Transverse colon (tissue), 4 donors: ENCODE measurements around the gene GDF2. TPM values are rescaled to one million over a fixed set of nuclear protein-coding genes. Genes with fewer than 3 reads are reported as not detected.

Experiments used
- DNase-seq: peaks from one replicate; pipeline ENCODE4 v3.0.0-alpha.2; 2019
- H3K27ac ChIP-seq, 4 donors: fragments of 200-600 bp; sonication (generic); 2 replicates each; pipeline ENCODE4 v1.5.1; 2016 to 2018; ENCODE audit warnings: inconsistent platforms in 4 of 4
- H3K27me3 ChIP-seq: fragments of 200-600 bp; sonication (generic); 2 replicates; pipeline ENCODE4 v1.5.1; 2017; ENCODE audit warnings: inconsistent platforms
- H3K36me3 ChIP-seq, 4 donors: fragments of 200-600 bp; sonication (generic); 2 replicates each; pipeline ENCODE4 v1.5.1; 2017 to 2019; ENCODE audit warnings: inconsistent platforms in 4 of 4
- H3K4me1 ChIP-seq, 4 donors: fragments of 200-600 bp; sonication (generic); 2 replicates each; pipeline ENCODE4 v1.5.1; 2017 to 2020; ENCODE audit warnings: inconsistent platforms in 4 of 4
- H3K4me3 ChIP-seq, 4 donors: fragments of 200-600 bp; sonication (generic); 1 replicate in 1 of 4; 2 replicates in 3 of 4; pipeline versions ENCODE4 v1.5.1 to v1.6.1; 2017 to 2019; ENCODE audit warnings: inconsistent platforms in 4 of 4
- H3K9me3 ChIP-seq, 2 donors: fragments of 200-600 bp; sonication (generic); 2 replicates each; pipeline ENCODE4 v1.5.1; 2017 to 2019; ENCODE audit warnings: inconsistent platforms in 2 of 2
- EP300 ChIP-seq: sonication (generic); formaldehyde crosslinking; IDR thresholded peaks from one replicate; pipeline ENCODE4 v1.6.1; 2017; ENCODE audit warnings: antibody characterized with exemption, low read depth
- POLR2A ChIP-seq: fragments of 450-650 bp; IDR thresholded peaks from one replicate; pipeline ENCODE4 v1.6.1; 2016; ENCODE audit warnings: antibody characterized with exemption, mild to moderate bottlenecking, moderate library complexity
- POLR2AphosphoS5 ChIP-seq, 3 donors: sonication (generic); formaldehyde crosslinking; IDR thresholded peaks; one replicate each; pipeline ENCODE4 v1.6.1; 2016; ENCODE audit warnings: antibody characterized with exemption in 3 of 3
- WGBS, 2 donors: methylation state at CpG; one replicate each; pipeline ENCODE4 v1.1.5; 2018; ENCODE audit warnings: low coverage in 1 of 2; 5-methylcytosine and 5-hydroxymethylcytosine counted together
- in situ Hi-C, 4 donors: fragments of 200-750 bp; cut with MboI; loops; one replicate each; pipeline versions ENCODE4 v1.15.0 to v1.15.1; 2017; ENCODE audit warnings: low sequenced_read_pairs in 3 of 4, low pct_ligation_motif_present in 1 of 4, low pct_unique_long_range_greater_than_20kb in 1 of 4
- intact Hi-C: fragments of 100-400 bp; cut with DNase I; formaldehyde crosslinking; loops from one replicate; pipeline ENCODE4 v1.15.1; 2023; ENCODE audit warnings: low total_unique reads
- total RNA-seq, 4 donors: library from RNA; depleted of rRNA; stranded (reverse); fragments of >200 nt; gene quantifications; one replicate each; pipeline ENCODE4 v1.1.0, GENCODE V29; 2016
- TF ChIP-seq, protein P1 (sequence below), 5 experiments: fragments of 200-600 bp in 3 of 5; fragments of 450-650 bp in 2 of 5; sonication (generic) in 3 of 5; IDR thresholded peaks; 1 replicate in 2 of 5; 2 replicates in 3 of 5; pipeline ENCODE4 v1.5.1; 2016 to 2017; ENCODE audit warnings: antibody characterized with exemption in 5 of 5, inconsistent platforms in 3 of 5, mild to moderate bottlenecking in 2 of 5, moderate library complexity in 1 of 5

Gene GDF2
- total RNA-seq, 4 donors from 2014 or later = not detected

DNA sequence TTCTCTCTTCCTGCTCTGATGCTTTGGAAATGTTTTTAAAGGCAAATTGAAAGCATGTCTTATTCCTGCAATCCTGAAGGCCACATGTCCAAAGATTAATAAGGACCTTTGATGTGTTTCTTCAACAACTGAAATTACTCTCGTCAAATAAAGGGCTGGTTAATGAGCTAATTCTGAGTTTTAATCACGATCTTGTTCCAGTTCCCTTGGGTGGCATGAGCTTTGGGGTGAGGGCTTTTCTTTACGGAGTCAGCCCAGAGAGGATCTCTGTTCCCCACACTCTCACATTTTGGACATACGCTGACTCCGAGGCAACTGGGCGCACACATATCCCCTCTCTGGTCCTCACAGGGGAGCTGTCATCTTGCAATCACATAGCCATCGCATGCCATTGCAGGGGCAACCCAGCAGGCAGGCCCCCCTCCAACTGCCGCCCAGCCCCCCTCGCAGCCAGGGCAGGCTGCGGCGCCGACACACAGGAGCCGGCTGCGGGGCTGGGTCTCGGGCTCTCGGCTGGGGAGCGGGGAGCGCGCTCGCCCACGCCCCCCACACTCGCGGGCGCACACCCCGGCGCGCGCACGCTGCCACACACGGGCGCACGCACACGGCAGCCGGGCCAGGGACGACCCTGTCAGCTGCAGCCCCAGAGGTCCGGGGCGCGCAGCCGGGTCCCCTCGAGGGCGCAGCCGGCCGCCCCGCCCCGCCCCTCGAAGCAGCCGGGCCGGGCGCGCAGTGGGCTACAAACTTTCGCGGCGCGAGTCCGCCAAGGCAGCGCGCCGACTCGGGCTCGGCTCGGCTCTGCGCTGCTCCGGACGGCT is 22.4 kb upstream of the GDF2 start, which contains the start of gene GDF10:
Gene GDF10 (plus strand): TSS at position 587 of the 818 bp plus-strand sequence. CDS start 455 bp downstream, outside the sequence.
- Histone ChIP-seq H3K4me3 (peak within 1 kb of the TSS in 3 of 4 donors; percentile 16 to 45 (median 30)), H3K9me3 (no peaks in the 10 kb centered on the region), H3K27me3 (peaks cover 56% of the 10 kb centered on the region), H3K27ac (no peak within 1 kb of the TSS), H3K4me1 (peaks cover 0 to 10% (median 7%) of the 10 kb centered on the region in 4 donors), H3K36me3 (no peaks in the 10 kb centered on the region)
- intact Hi-C loops = no loop called here
- TF ChIP-seq, protein P1, sequence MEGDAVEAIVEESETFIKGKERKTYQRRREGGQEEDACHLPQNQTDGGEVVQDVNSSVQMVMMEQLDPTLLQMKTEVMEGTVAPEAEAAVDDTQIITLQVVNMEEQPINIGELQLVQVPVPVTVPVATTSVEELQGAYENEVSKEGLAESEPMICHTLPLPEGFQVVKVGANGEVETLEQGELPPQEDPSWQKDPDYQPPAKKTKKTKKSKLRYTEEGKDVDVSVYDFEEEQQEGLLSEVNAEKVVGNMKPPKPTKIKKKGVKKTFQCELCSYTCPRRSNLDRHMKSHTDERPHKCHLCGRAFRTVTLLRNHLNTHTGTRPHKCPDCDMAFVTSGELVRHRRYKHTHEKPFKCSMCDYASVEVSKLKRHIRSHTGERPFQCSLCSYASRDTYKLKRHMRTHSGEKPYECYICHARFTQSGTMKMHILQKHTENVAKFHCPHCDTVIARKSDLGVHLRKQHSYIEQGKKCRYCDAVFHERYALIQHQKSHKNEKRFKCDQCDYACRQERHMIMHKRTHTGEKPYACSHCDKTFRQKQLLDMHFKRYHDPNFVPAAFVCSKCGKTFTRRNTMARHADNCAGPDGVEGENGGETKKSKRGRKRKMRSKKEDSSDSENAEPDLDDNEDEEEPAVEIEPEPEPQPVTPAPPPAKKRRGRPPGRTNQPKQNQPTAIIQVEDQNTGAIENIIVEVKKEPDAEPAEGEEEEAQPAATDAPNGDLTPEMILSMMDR (IDR thresholded peaks at IDR 0.05) = no peak
- TF ChIP-seq POLR2A = no peak
- no peak for TF ChIP-seq EP300
- no peak for TF ChIP-seq POLR2AphosphoS5 (IDR thresholded peaks at IDR 0.05)
- in situ Hi-C loops = loop anchor here in 2 of 4 donors (10.0 to 25.0 kb wide), 2 partner anchors 263 to 265 kb away; no protein-coding TSS in a partner anchor
- DNase-seq = no peak
- WGBS, 2 donors = 17 to 20% methylated on average over 1 to 24 of the region's 64 CpGs

DNA sequence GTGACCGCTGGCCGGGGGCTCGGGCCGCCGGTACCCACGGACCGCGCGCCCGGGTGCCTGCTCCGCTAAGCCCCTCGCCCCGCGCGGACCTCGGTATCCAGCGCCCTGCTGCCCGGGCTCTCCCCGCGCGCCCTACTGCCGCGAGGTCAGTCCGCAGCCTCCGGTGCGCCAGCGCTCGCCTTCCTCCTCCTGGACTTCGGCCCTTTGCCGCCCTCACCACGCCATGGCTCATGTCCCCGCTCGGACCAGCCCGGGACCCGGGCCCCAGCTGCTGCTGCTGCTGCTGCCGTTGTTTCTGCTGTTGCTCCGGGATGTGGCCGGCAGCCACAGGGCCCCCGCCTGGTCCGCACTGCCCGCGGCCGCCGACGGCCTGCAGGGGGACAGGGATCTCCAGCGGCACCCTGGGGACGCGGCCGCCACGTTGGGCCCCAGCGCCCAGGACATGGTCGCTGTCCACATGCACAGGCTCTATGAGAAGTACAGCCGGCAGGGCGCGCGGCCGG is 21.8 kb upstream of the GDF2 start:
- in situ Hi-C loops = loop anchor here in 2 of 4 donors (10.0 to 25.0 kb wide), 2 partner anchors 263 to 266 kb away; no protein-coding TSS in a partner anchor
- no peak for TF ChIP-seq EP300
- no peak for TF ChIP-seq POLR2AphosphoS5 (IDR thresholded peaks at IDR 0.05)
- TF ChIP-seq, protein P1 (IDR thresholded peaks at IDR 0.05) = no peak
- DNase-seq = no peak
- Histone ChIP-seq H3K4me3 (peak overlapping the region in 3 of 4 donors; percentile 16 to 45 (median 30)), H3K27me3 (peaks cover 56% of the 10 kb centered on the region), H3K27ac (no peak overlapping the region), H3K4me1 (peaks cover 0 to 10% (median 7%) of the 10 kb centered on the region in 4 donors), H3K9me3 (no peaks in the 10 kb centered on the region), H3K36me3 (no peaks in the 10 kb centered on the region)
- intact Hi-C loops = no loop called here
- 16% methylated on average over 31 of the region's 57 CpGs; no CpG with 5 or more reads in 1 of the 2 donors for WGBS, 2 donors

DNA sequence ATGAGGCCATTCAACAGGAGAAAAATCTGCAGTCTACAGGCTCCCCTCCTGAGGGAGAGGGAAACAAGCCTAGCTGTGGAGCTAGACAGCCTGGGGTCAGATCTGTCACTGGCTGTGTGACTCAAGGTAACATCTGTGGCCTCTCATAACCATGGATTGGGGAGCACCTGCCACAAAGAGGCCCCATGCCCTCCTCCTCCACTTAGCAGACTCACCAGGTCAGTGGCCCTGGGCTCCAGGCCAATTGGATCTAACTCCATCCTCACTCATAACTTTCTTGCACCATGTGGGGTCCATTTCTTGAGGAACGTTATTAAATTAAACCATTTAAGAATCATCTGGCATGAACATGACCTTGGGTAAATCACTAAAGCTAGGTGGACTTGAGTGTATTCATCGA is 20.4 kb upstream of the GDF2 start:
- 75 to 80% methylated on average over 2 of the region's 2 CpGs for WGBS, 2 donors
- in situ Hi-C loops = loop anchor here in 2 of 4 donors (10.0 to 25.0 kb wide), 2 partner anchors 265 to 267 kb away; no protein-coding TSS in a partner anchor
- H3K27me3 ChIP-seq = peaks cover 55% of the 10 kb centered on the region

More for the DNA sequence above, 20.4 kb upstream of the GDF2 start:
- H3K9me3 ChIP-seq = no peaks in the 10 kb centered on the region
- no peaks in the 10 kb centered on the region for H3K36me3 ChIP-seq
- TF ChIP-seq, protein P1 (IDR thresholded peaks at IDR 0.05) = no peak
- no peak for TF ChIP-seq EP300
- TF ChIP-seq POLR2A = no peak
- no peak for TF ChIP-seq POLR2AphosphoS5 (IDR thresholded peaks at IDR 0.05)
- no peak overlapping the region for H3K27ac ChIP-seq
- H3K4me3 ChIP-seq = no peak overlapping the region
- intact Hi-C loops = no loop called here
- DNase-seq = no peak
- peaks cover 0 to 10% (median 7%) of the 10 kb centered on the region in 4 donors for H3K4me1 ChIP-seq
